Measurements from ENCODE around the gene PID1. TPM values are rescaled to one million over a fixed set of nuclear protein-coding genes. Genes with fewer than 3 reads are reported as not detected.

PID1 gene
- total RNA-seq, 2 donors from 2014 or later: 0.55 to 1.6 TPM

GRCh38 chr2:229048134-229048533 is 223.0 kb downstream of the PID1 start:
- DNase-seq: no peak
- Mint-ChIP-seq H3K4me1 (no peaks in the 10 kb centered on the region), H3K27ac (peak overlapping the region; percentile 35), H3K27me3 (ENCODE audit: insufficient read depth) (no peaks in the 10 kb centered on the region), H3K36me3 (ENCODE audit: low read depth) (no peaks in the 10 kb centered on the region), H3K9me3 (no peaks in the 10 kb centered on the region), H3K4me3 (no peak overlapping the region)
- Histone ChIP-seq H3K27ac (ENCODE audit: low read depth, low read length) (no peak overlapping the region), H3K27me3 (ENCODE audit: control insufficient read depth, insufficient read depth, low read length, poor library complexity, severe bottlenecking) (no peaks in the 10 kb centered on the region), H3K9me3 (ENCODE audit: control insufficient read depth, low read length) (no peaks in the 10 kb centered on the region), H3K4me1 (ENCODE audit: control insufficient read depth, insufficient read depth, low read length) (no peaks in the 10 kb centered on the region), H3K4me3 (ENCODE audit: low read length) (no peak overlapping the region), H3K36me3 (ENCODE audit: control insufficient read depth, insufficient read depth, low read length) (no peaks in the 10 kb centered on the region), H3K9ac (ENCODE audit: extremely low read depth, low read length, poor library complexity, severe bottlenecking) (no peak overlapping the region)
- no peak for TF ChIP-seq CTCF (conservative IDR thresholded peaks at IDR 0.05)
- 78 to 81% methylated on average over 1 to 2 of the region's 2 CpGs for WGBS, 2 experiments (ENCODE audit: insufficient coverage in 1 of 2, insufficient read length in 1 of 2)

- no peaks in the 10 kb centered on the region for H3K9me3 Mint-ChIP-seq
- no peak overlapping the region for H3K27ac Mint-ChIP-seq
Observed at GRCh38 chr2:229045671-229046070, 225.4 kb downstream of the PID1 start.

GRCh38 chr2:229044581-229044980 is 226.5 kb downstream of the PID1 start:
- no peak overlapping the region for H3K4me3 Mint-ChIP-seq
- no peaks in the 10 kb centered on the region for H3K27me3 Mint-ChIP-seq (ENCODE audit: insufficient read depth)
- no peaks in the 10 kb centered on the region for H3K27me3 ChIP-seq (ENCODE audit: control insufficient read depth, insufficient read depth, low read length, poor library complexity, severe bottlenecking)
- H3K36me3 ChIP-seq (ENCODE audit: control insufficient read depth, insufficient read depth, low read length): no peaks in the 10 kb centered on the region
- no peaks in the 10 kb centered on the region for H3K36me3 Mint-ChIP-seq (ENCODE audit: low read depth)
- no peaks in the 10 kb centered on the region for H3K4me1 ChIP-seq (ENCODE audit: control insufficient read depth, insufficient read depth, low read length)
- H3K4me1 Mint-ChIP-seq: no peaks in the 10 kb centered on the region
- no peak for TF ChIP-seq CTCF (conservative IDR thresholded peaks at IDR 0.05)
- no peak for DNase-seq
- 69 to 100% methylated on average over 1 to 3 of the region's 4 CpGs for WGBS, 2 experiments (ENCODE audit: insufficient coverage in 1 of 2, insufficient read length in 1 of 2)
- no peak overlapping the region for H3K4me3 ChIP-seq (ENCODE audit: low read length)
- H3K9me3 ChIP-seq (ENCODE audit: control insufficient read depth, low read length): no peaks in the 10 kb centered on the region
- no peak overlapping the region for H3K9ac ChIP-seq (ENCODE audit: extremely low read depth, low read length, poor library complexity, severe bottlenecking)
- H3K9me3 Mint-ChIP-seq: no peaks in the 10 kb centered on the region
- H3K27ac ChIP-seq (ENCODE audit: low read depth, low read length): no peak overlapping the region
- no peak overlapping the region for H3K27ac Mint-ChIP-seq

More at GRCh38 chr2:229045671-229046070, 225.4 kb downstream of the PID1 start:
- Histone ChIP-seq H3K4me1 (ENCODE audit: control insufficient read depth, insufficient read depth, low read length) (no peaks in the 10 kb centered on the region), H3K4me3 (ENCODE audit: low read length) (no peak overlapping the region), H3K27ac (ENCODE audit: low read depth, low read length) (no peak overlapping the region), H3K27me3 (ENCODE audit: control insufficient read depth, insufficient read depth, low read length, poor library complexity, severe bottlenecking) (no peaks in the 10 kb centered on the region), H3K9me3 (ENCODE audit: control insufficient read depth, low read length) (no peaks in the 10 kb centered on the region), H3K36me3 (ENCODE audit: control insufficient read depth, insufficient read depth, low read length) (no peaks in the 10 kb centered on the region), H3K9ac (ENCODE audit: extremely low read depth, low read length, poor library complexity, severe bottlenecking) (no peak overlapping the region)
- Mint-ChIP-seq H3K27me3 (ENCODE audit: insufficient read depth) (no peaks in the 10 kb centered on the region), H3K4me3 (no peak overlapping the region), H3K4me1 (no peaks in the 10 kb centered on the region), H3K36me3 (ENCODE audit: low read depth) (no peaks in the 10 kb centered on the region)
- 91% methylated on average over 4 of the region's 4 CpGs for WGBS, 2 experiments (ENCODE audit: insufficient coverage in 1 of 2, insufficient read length in 1 of 2)
- no peak for TF ChIP-seq CTCF (conservative IDR thresholded peaks at IDR 0.05)
- DNase-seq: no peak

Data from endodermal cell (in vitro differentiated cells).